NCI-H774 (cell line): ENCODE data around the gene SLC16A5.
"Not testable (repeated sequence)": the region's sequence is repeated elsewhere in the genome, so short reads cannot be mapped to it uniquely, and the experiment has no call there.

ENCODE experiments used
- DNase-seq: peaks from one replicate; lab custom pipeline; 2025; lab: John Stamatoyannopoulos, UW

SLC16A5 gene

GRCh38 chr17:75064040-75064439, 23.7 kb upstream of the SLC16A5 start:
- no peak for DNase-seq

GRCh38 chr17:75064460-75064859, 23.3 kb upstream of the SLC16A5 start:
- no peak for DNase-seq

- no peak for DNase-seq
These were observed 22.7 kb upstream of the SLC16A5 start for GRCh38 chr17:75064867-75065561.

- DNase-seq, result no peak
These were observed 22.1 kb upstream of the SLC16A5 start for GRCh38 chr17:75065562-75066151.

- DNase-seq, result no peak
These were observed 19.9 kb upstream of the SLC16A5 start for GRCh38 chr17:75067856-75068255.

- no peak for DNase-seq
These were observed 19.0 kb upstream of the SLC16A5 start for GRCh38 chr17:75068750-75069149.

- no peak for DNase-seq
These were observed 18.0 kb upstream of the SLC16A5 start for GRCh38 chr17:75069783-75070182.

GRCh38 chr17:75071478-75072271, 16.1 kb upstream of the SLC16A5 start:
- DNase-seq, result not testable (repeated sequence)

- DNase-seq, result not testable (repeated sequence)
These were observed 14.8 kb upstream of the SLC16A5 start for GRCh38 chr17:75072909-75073308.

GRCh38 chr17:75073618-75074047, 14.1 kb upstream of the SLC16A5 start:
- no peak for DNase-seq

- DNase-seq, result no peak
These were observed 13.2 kb upstream of the SLC16A5 start for GRCh38 chr17:75074532-75074931.

GRCh38 chr17:75075597-75076336, 12.0 kb upstream of the SLC16A5 start:
- DNase-seq, result no peak

GRCh38 chr17:75077072-75077495, 10.7 kb upstream of the SLC16A5 start:
- DNase-seq, result no peak

GRCh38 chr17:75077496-75078283, 10.1 kb upstream of the SLC16A5 start:
- peak; percentile 42 for DNase-seq

GRCh38 chr17:75078284-75079022, 9.3 kb upstream of the SLC16A5 start:
- no peak for DNase-seq

GRCh38 chr17:75079023-75079373, 8.8 kb upstream of the SLC16A5 start:
- DNase-seq, result no peak

- DNase-seq, result no peak
These were observed 5.9 kb upstream of the SLC16A5 start for GRCh38 chr17:75081611-75082540.

GRCh38 chr17:75082683-75083082, 5.1 kb upstream of the SLC16A5 start:
- no peak for DNase-seq

GRCh38 chr17:75084039-75084660, 3.6 kb upstream of the SLC16A5 start:
- DNase-seq, result no peak
